ENCODE results near the gene MCCC1. TPM values are rescaled to one million over a fixed set of nuclear protein-coding genes. Genes with fewer than 3 reads are reported as not detected.

MCCC1 gene
- total RNA-seq, 1 donor from 2014 or later, result 24.5 TPM

DNA sequence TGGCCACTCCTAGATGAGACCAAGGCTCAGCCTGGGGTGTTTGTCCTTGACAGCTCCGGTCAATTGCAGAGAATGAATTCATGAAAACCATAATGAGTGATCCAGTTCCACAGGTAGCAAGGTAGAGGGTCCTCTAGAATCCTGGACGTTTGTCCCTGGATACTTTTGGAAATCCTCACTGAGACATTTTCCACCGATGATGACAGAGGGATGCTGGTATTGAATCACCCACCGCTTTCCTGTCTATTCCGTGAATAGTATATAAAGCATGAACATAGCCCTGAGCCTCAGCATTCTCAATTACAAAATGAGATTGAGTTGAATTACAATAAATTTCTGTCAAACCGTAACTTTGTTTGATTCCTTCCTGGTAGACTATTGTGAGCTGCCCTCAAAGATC, 113.3 kb downstream of the MCCC1 start:
- DNase-seq (ENCODE audit: low read depth), result no peak

- DNase-seq (ENCODE audit: low read depth), result no peak
These were observed 115.4 kb downstream of the MCCC1 start for GRCh38 chr3:182983876-182984275.

DNA sequence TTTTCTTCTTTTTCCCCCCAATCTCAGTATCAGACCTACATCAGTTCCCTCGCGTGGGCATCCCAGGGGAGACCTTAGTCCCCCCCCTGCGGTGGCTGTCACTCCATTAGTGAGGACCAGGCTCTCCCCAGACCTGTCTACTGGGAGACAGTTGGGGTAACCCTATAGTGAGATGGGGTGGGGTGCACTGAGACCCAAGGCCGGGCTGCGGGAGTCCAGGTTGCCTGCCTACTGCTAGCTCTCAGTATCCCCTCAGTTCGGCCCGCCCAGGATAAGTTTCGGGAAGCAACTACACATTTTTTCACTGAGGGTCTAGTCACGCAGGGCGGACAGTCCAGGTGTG, 118.3 kb downstream of the MCCC1 start:
- DNase-seq (ENCODE audit: low read depth), result no peak

DNA sequence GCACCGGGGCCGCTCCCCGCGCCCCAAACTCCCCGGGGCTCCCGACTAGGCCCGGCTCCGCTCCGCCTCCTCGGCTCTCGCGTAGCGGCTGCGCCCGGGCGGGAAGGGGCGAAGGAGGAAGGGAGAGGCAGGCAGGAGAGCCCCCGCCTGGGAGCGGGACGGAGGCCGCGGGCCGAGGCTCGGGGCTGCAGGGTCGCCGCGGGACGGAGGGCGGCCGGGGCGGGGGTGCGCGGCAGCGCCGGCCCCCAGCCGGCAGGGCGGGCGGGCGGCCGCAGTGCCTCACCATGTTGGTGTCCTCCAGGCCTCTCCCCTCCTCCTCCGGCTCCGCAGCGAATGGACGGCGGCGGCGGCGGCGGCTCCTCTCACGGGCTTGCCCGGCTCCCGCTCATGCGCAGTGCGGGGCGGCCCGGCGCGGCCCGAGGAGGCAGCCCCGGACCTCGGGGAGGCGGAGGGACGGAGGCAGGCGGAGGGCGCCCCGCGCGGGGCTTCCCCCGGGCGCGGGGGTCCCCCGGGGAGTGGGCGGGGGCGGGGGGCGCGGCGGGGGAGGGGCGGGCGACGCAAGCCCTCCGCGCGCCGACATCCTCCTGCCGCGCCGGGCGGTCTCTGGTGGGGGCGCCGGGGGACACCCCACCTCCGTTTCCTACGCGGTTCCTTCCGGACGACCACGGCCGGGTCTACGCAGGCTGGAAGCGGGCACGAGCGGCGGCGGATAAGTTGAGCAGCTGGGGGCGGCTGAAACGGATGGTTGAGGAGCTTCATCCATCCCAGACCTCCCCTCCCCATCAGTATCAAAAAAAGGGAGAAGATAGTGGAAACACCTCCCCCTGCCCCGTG, 118.9 kb downstream of the MCCC1 start, which contains the start of gene DCUN1D1:
Gene DCUN1D1 (minus strand): TSS at position 335 of the 834 bp plus-strand sequence. CDS start 49 bp downstream, at position 286.
- peak; percentile 90 for DNase-seq (ENCODE audit: low read depth)

DNA sequence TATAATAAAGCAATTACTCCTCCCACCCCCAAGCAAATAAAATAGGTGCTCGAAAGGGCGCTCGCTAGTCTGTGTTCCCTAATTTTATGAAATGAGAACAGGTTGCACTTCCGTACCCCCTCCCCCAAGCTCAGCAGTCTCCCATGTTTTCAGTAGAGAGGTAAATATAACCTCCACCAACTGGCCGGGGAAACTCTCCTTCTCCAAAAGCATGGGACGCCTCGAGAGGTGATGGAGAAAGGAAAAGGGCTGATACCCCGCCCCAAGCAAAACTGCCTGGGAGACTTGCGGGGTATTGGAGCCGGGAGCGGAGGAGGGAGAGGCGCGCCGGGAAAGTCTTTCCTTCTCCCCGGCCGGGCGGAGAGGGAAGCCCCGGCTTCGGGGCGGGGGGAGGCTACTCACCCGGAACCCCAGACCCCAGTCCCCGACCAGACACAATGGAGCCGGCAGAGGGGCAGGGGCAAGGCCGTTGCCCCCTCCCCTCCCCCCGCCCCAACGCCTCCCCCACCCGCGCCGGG, 119.6 kb downstream of the MCCC1 start:
- peak; percentile 35 for DNase-seq (ENCODE audit: low read depth)

- DNase-seq (ENCODE audit: low read depth), result no peak
These were observed 120.1 kb downstream of the MCCC1 start for GRCh38 chr3:182979103-182979673.

DNA sequence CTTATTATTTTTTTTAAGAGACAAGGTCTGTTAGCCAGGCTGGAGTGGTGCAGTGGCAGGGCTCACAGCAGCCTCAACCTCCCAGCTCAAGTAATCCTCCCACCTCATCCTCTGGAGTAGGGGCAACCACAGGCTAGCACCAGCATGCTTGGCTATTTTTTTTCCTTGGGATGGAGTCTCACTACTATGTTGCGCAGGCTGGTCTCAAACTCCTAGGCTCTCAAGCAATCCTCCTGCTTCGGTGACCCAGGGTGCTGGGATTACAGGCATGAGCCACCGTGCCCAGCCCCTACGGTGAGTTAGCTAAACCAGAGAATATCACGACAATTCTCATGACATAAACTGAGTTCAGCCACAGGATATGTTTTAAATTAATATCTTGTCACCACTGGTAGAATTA, 120.9 kb downstream of the MCCC1 start:
- DNase-seq (ENCODE audit: low read depth), result no peak

DNA sequence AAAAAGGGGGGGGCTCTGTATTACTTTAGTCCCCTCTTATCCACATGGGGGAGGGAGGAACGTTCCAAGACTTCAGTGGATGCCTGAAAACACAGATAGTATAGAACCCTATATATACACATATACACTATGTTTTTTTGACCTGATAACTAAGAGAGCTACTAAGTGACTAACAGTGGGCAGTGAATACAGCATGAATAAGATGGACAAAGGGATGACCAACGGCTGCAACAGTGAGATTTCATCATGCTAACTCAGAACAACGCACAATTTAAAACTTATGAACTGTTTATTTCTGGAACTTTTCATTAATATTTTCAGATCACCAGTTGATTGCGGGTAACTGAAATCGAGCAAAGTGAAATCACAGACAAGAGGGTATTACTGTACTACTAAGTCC, 126.2 kb downstream of the MCCC1 start:
- no peak for DNase-seq (ENCODE audit: low read depth)

- no peak for DNase-seq (ENCODE audit: low read depth)
These were observed 126.9 kb downstream of the MCCC1 start for GRCh38 chr3:182972387-182972786.

- no peak for DNase-seq (ENCODE audit: low read depth)
These were observed 127.7 kb downstream of the MCCC1 start for GRCh38 chr3:182971637-182972036.

GRCh38 chr3:182970811-182971418, 128.4 kb downstream of the MCCC1 start:
- DNase-seq (ENCODE audit: low read depth), result no peak

DNA sequence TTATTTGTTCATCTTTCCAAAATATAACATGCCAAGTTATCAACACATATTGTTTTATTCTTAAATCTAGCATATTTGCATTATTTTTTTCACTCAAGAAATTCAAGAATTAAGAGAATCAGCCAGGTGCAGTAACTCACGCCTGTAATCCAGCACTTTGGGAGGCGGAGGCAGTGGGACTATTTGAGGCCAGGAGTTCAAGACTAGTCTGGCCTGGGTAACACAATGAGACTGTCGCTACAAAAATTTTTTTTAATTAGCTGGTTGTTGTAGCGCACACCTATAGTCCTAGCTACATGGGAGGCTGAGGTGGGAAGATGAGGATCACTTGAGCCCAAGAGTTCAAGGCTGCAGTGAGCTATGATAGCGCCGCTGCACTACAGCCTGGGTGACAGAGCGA, 129.4 kb downstream of the MCCC1 start:
- no peak for DNase-seq (ENCODE audit: low read depth)

DNA sequence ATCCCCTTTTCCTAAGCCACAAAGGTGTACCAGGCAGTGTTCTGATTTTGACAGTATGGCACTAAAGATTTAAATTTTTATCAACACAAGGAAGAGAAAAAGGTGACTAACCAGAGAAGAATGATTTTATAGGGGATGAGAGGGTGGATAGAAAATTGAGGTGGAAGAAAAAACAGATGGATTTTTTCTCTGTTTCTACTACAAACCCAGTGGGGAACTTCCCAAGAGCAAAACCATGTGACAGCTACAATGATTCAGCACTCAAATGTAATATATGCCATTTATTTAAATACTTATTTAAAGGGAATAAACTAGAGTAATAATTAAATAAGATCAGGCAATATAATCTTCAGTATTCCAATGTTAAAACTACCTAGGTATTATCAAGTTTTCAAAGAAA, 130.0 kb downstream of the MCCC1 start:
- peak; percentile 17 for DNase-seq (ENCODE audit: low read depth)

DNA sequence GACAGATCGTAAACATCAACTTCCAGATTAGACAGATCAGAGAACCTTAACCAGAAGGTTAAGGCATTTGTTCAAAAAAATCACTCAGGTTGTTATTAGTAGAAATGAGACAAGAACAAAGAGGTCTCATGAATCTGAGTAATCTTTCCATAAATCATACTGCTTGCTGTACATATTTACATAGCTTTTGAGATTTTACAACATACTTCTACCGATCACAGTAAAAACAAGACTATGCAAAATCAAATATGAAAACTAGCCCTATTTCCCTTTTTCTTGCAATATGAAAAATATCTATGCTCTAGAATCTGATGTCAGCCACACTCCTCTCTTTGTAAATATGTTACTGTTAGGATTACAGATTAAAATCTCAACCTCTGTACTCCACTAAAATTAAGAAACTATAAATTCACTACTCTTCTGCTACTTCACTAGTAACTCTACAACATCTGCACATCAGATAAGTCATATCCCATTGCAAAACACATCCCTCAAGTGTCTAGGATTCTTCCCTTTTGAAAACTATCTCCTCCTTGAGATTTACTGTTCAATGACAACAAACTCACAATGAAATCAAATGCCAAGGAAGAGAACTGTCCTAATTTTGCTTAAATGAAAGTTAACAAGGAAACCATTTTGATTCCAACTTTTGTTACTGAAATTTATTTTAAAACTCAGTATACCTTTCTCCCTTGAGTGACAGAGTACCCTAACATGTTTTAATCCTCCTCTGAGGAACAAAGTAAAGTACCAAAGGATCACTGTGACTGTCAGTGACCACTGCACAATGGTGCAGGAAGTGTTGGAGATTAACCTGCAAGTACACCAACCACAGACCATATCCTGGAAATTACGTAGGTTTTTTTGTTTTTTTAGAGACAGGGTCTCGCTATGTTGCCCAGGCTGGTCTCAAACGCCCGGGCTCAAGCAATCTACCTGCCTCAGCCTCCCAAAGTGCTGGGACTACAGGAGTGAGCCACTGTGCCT, 131.8 kb downstream of the MCCC1 start:
- no peak for DNase-seq (ENCODE audit: low read depth)

DNA sequence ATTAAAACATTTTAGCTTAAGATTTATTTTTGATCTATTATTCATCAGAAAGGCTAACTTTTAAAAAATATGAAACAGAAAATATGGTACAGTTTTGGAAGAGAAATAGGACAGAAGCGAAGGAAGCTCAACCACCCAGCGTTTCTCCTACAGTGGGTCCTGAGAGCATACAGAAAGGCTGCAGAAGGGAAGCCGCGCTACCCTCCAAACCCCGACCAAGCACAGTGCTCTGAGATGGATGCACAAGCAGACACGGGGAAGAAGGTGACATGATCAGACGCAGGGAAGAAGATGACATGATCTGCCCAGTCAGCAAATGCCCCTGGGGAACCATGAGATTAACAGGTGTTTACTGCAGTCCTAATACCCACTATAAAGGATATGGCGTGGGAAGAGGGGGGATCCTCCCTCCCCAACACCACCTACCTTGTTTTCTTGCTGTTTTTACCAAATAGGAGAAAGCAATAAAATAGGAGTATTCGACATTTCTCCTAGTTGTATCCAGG, 133.4 kb downstream of the MCCC1 start:
- no peak for DNase-seq (ENCODE audit: low read depth)

Other genes starting within 250 kb of the MCCC1 start
- gene DCUN1D1, start 119.0 kb downstream of the MCCC1 start, total RNA-seq, result 36.7 and 42.9 TPM in 2 replicates
- not detected in 2 replicates for gene LAMP3, start 63.2 kb upstream of the MCCC1 start, total RNA-seq
- 8.3 and 11.2 TPM in 2 replicates for gene B3GNT5, start 153.8 kb upstream of the MCCC1 start, total RNA-seq